Body of pancreas (tissue), 4 donors: ENCODE data around the gene KCNAB1. TPM values are rescaled to one million over a fixed set of nuclear protein-coding genes. Genes with fewer than 3 reads are reported as not detected.

ENCODE experiments used
- ATAC-seq: fragments of 150-250 bp; one replicate; pipeline ENCODE4 v1.9.1; 2016
- DNase-seq, 4 donors: peaks; one replicate each; pipeline ENCODE4 v3.0.0-alpha.2; 2019
- H3K27ac ChIP-seq, 4 donors: fragments of 200-600 bp; sonication (generic); 1 replicate in 3 of 4; 2 replicates in 1 of 4; pipeline versions ENCODE4 v1.5.1 to v1.6.1; 2016 to 2019; ENCODE audit warnings: mild to moderate bottlenecking in 1 of 4, mixed read lengths in 1 of 4, moderate library complexity in 1 of 4
- H3K27me3 ChIP-seq, 2 donors: fragments of 200-600 bp; sonication (generic); one replicate each; pipeline ENCODE4 v1.6.0; 2016; ENCODE audit warnings: mild to moderate bottlenecking in 1 of 2
- H3K36me3 ChIP-seq, 2 donors: fragments of 200-600 bp; sonication (generic); replicated peaks in 1 of 2; 2 replicates each; pipeline ENCODE4 v1.5.1; 2016; ENCODE audit warnings: low read depth in 2 of 2; ENCODE audit not compliant: insufficient read depth in 1 of 2
- H3K4me1 ChIP-seq: fragments of 200-600 bp; sonication (generic); one replicate; pipeline ENCODE4 v1.6.0; 2016
- H3K4me3 ChIP-seq, 2 donors: fragments of 200-600 bp; sonication (generic); 1 replicate in 1 of 2; 2 replicates in 1 of 2; pipeline ENCODE4 v1.5.1; 2016 to 2019
- H3K9me3 ChIP-seq, 3 donors: fragments of 200-600 bp; sonication (generic); 1 replicate in 2 of 3; 2 replicates in 1 of 3; pipeline ENCODE4 v1.5.1; 2016
- CTCF ChIP-seq, 7 experiments: fragments of 450-650 bp in 4 of 7; fragments of 200-600 bp in 3 of 7; sonication (generic) in 3 of 7; IDR thresholded peaks; one replicate each; pipeline ENCODE4 v1.5.1; 2016 to 2019; ENCODE audit warnings: antibody characterized with exemption in 7 of 7
- POLR2A ChIP-seq, 3 donors: fragments of 450-650 bp; IDR thresholded peaks; one replicate each; pipeline ENCODE4 v1.6.1; 2016; ENCODE audit warnings: antibody characterized with exemption in 3 of 3, mild to moderate bottlenecking in 2 of 3
- WGBS, 2 donors: methylation state at CpG; one replicate each; pipeline ENCODE4 v1.1.5; 2017; 5-methylcytosine and 5-hydroxymethylcytosine counted together
- intact Hi-C: fragments of 100-400 bp; cut with DNase I; formaldehyde crosslinking; loops from one replicate; pipeline ENCODE4 v1.15.1; 2023
- total RNA-seq, 2 donors: library from RNA; depleted of rRNA; stranded (reverse); fragments of >200 nt; gene quantifications; one replicate each; pipeline ENCODE4 v1.1.0, GENCODE V29; 2016

The KCNAB1 gene
- total RNA-seq, 2 donors from 2014 or later, result 5.2 to 5.3 TPM

GRCh38 chr3:156207802-156208685 is 87.7 kb downstream of the KCNAB1 start:
- DNase-seq (no peak), ATAC-seq (no peak)
- H3K9me3 ChIP-seq, result no peaks in the 10 kb centered on the region
- WGBS, 2 donors, result 70 to 74% methylated on average over 4 of the region's 4 CpGs
- no peak overlapping the region for H3K4me3 ChIP-seq
- TF ChIP-seq CTCF (IDR thresholded peaks at IDR 0.05), result no peak
- TF ChIP-seq POLR2A (IDR thresholded peaks at IDR 0.05), result no peak
- H3K4me1 ChIP-seq, result peaks cover 12% of the 10 kb centered on the region
- H3K36me3 ChIP-seq, result no peaks in the 10 kb centered on the region
- H3K27me3 ChIP-seq, result no peaks in the 10 kb centered on the region
- intact Hi-C loops, result no loop called here
- H3K27ac ChIP-seq, result no peak overlapping the region

GRCh38 chr3:156209631-156210335 is 89.4 kb downstream of the KCNAB1 start:
- H3K4me1 ChIP-seq, result peaks cover 12% of the 10 kb centered on the region
- no peak overlapping the region for H3K4me3 ChIP-seq
- intact Hi-C loops, result no loop called here
- peak overlapping the region in 3 of 4 donors; percentile 2 to 51 (median 22) for H3K27ac ChIP-seq
- TF ChIP-seq POLR2A (IDR thresholded peaks at IDR 0.05), result no peak
- TF ChIP-seq CTCF (IDR thresholded peaks at IDR 0.05), result no peak
- WGBS, 2 donors, result 20 to 24% methylated on average over 4 of the region's 4 CpGs
- H3K9me3 ChIP-seq, result no peaks in the 10 kb centered on the region
- peak; percentile 67 for ATAC-seq
- no peaks in the 10 kb centered on the region for H3K36me3 ChIP-seq
- no peak for DNase-seq
- no peaks in the 10 kb centered on the region for H3K27me3 ChIP-seq

- Histone ChIP-seq H3K27ac (no peak overlapping the region), H3K36me3 (no peaks in the 10 kb centered on the region), H3K4me1 (peaks cover 12% of the 10 kb centered on the region), H3K9me3 (no peaks in the 10 kb centered on the region), H3K4me3 (no peak overlapping the region), H3K27me3 (no peaks in the 10 kb centered on the region)
- 45% methylated on average over 2 of the region's 2 CpGs for WGBS, 2 donors
- ATAC-seq (no peak), DNase-seq (no peak)
- no peak for TF ChIP-seq CTCF (IDR thresholded peaks at IDR 0.05)
- TF ChIP-seq POLR2A (IDR thresholded peaks at IDR 0.05), result no peak
- intact Hi-C loops, result no loop called here
These were observed 91.2 kb downstream of the KCNAB1 start for GRCh38 chr3:156211583-156211982.

GRCh38 chr3:156214676-156215075 is 94.3 kb downstream of the KCNAB1 start:
- no peak overlapping the region for H3K4me3 ChIP-seq
- H3K9me3 ChIP-seq, result no peaks in the 10 kb centered on the region
- H3K36me3 ChIP-seq, result no peaks in the 10 kb centered on the region
- intact Hi-C loops, result no loop called here
- DNase-seq (no peak), ATAC-seq (no peak)
- H3K27ac ChIP-seq, result no peak overlapping the region
- 72 to 76% methylated on average over 6 of the region's 6 CpGs for WGBS, 2 donors
- no peak for TF ChIP-seq POLR2A (IDR thresholded peaks at IDR 0.05)
- no peak for TF ChIP-seq CTCF (IDR thresholded peaks at IDR 0.05)
- peaks cover 12% of the 10 kb centered on the region for H3K4me1 ChIP-seq
- H3K27me3 ChIP-seq, result no peaks in the 10 kb centered on the region
